ENCODE results near the gene GPN3. TPM values are rescaled to one million over a fixed set of nuclear protein-coding genes. Genes with fewer than 3 reads are reported as not detected.

GPN3 gene
- polyA plus RNA-seq, 1 donor from 2014 or later, result 23.8 TPM

GRCh38 chr12:110424237-110424636, 43.8 kb downstream of the GPN3 start:
- H3K27ac ChIP-seq (ENCODE audit: low read length), result no peak overlapping the region
- H3K27me3 ChIP-seq (ENCODE audit: insufficient read depth, low read depth, low read length), result no peaks in the 10 kb centered on the region
- H3K9me3 ChIP-seq (ENCODE audit: low read length), result no peaks in the 10 kb centered on the region
- H3F3A ChIP-seq (ENCODE audit: insufficient read depth, low read length, poor library complexity, severe bottlenecking), result no peaks in the 10 kb centered on the region
- H3K9me2 ChIP-seq (ENCODE audit: insufficient read depth, low read length), result no peaks in the 10 kb centered on the region
- no peaks in the 10 kb centered on the region for H3K36me3 ChIP-seq (ENCODE audit: insufficient read depth, low read length)
- TF ChIP-seq TAF1 (IDR thresholded peaks at IDR 0.05; ENCODE audit: low read depth), result no peak
- no peak for TF ChIP-seq RAD21 (conservative IDR thresholded peaks at IDR 0.05)
- no peak for TF ChIP-seq EZH2 (IDR thresholded peaks at IDR 0.05; ENCODE audit: borderline replicate concordance, insufficient read depth, low read length, poor library complexity, severe bottlenecking)
- TF ChIP-seq MXI1 (conservative IDR thresholded peaks at IDR 0.05; ENCODE audit: poor library complexity, severe bottlenecking), result no peak
- TF ChIP-seq REST (IDR thresholded peaks at IDR 0.05; ENCODE audit: borderline replicate concordance), result no peak
- no peak for TF ChIP-seq EP300 (conservative IDR thresholded peaks at IDR 0.05; ENCODE audit: poor library complexity, severe bottlenecking)
- TF ChIP-seq CTCF (IDR thresholded peaks at IDR 0.05; ENCODE audit: poor library complexity, severe bottlenecking), result no peak
- TF ChIP-seq POLR2AphosphoS5 (IDR thresholded peaks at IDR 0.05), result no peak
- no peak for TF ChIP-seq SMC3 (conservative IDR thresholded peaks at IDR 0.05; ENCODE audit: poor library complexity)
- H2AFZ ChIP-seq (ENCODE audit: low read depth, low read length), result no peak overlapping the region
- H3K79me2 ChIP-seq (replicated peaks; ENCODE audit: insufficient read depth, low read length), result no peaks in the 10 kb centered on the region
- H3K4me3 ChIP-seq (ENCODE audit: low read length), result no peak overlapping the region
- no peak overlapping the region for H3K9ac ChIP-seq (ENCODE audit: low read length)
- no peaks in the 10 kb centered on the region for H4K20me1 ChIP-seq (ENCODE audit: insufficient read depth)
- no peak overlapping the region for H3K4me2 ChIP-seq (ENCODE audit: low read length)

- Histone ChIP-seq H3K36me3 (ENCODE audit: insufficient read depth, low read length) (no peaks in the 10 kb centered on the region), H3F3A (ENCODE audit: insufficient read depth, low read length, poor library complexity, severe bottlenecking) (no peaks in the 10 kb centered on the region), H3K4me3 (ENCODE audit: low read length) (no peak overlapping the region), H3K79me2 (replicated peaks; ENCODE audit: insufficient read depth, low read length) (no peaks in the 10 kb centered on the region), H4K20me1 (ENCODE audit: insufficient read depth) (no peaks in the 10 kb centered on the region), H3K9ac (ENCODE audit: low read length) (no peak overlapping the region), H3K27me3 (ENCODE audit: insufficient read depth, low read depth, low read length) (no peaks in the 10 kb centered on the region), H3K27ac (ENCODE audit: low read length) (no peak overlapping the region), H3K4me2 (ENCODE audit: low read length) (no peak overlapping the region), H3K9me2 (ENCODE audit: insufficient read depth, low read length) (no peaks in the 10 kb centered on the region), H2AFZ (ENCODE audit: low read depth, low read length) (no peak overlapping the region), H3K9me3 (ENCODE audit: low read length) (no peaks in the 10 kb centered on the region)
- no peak for TF ChIP-seq RAD21 (conservative IDR thresholded peaks at IDR 0.05)
- TF ChIP-seq REST (IDR thresholded peaks at IDR 0.05; ENCODE audit: borderline replicate concordance), result no peak
- TF ChIP-seq SMC3 (conservative IDR thresholded peaks at IDR 0.05; ENCODE audit: poor library complexity), result no peak
- no peak for TF ChIP-seq TAF1 (IDR thresholded peaks at IDR 0.05; ENCODE audit: low read depth)
- no peak for TF ChIP-seq MXI1 (conservative IDR thresholded peaks at IDR 0.05; ENCODE audit: poor library complexity, severe bottlenecking)
- TF ChIP-seq EZH2 (IDR thresholded peaks at IDR 0.05; ENCODE audit: borderline replicate concordance, insufficient read depth, low read length, poor library complexity, severe bottlenecking), result no peak
- no peak for TF ChIP-seq EP300 (conservative IDR thresholded peaks at IDR 0.05; ENCODE audit: poor library complexity, severe bottlenecking)
- no peak for TF ChIP-seq POLR2AphosphoS5 (IDR thresholded peaks at IDR 0.05)
- TF ChIP-seq CTCF (IDR thresholded peaks at IDR 0.05; ENCODE audit: poor library complexity, severe bottlenecking), result no peak
Measured at GRCh38 chr12:110421701-110422100, 46.4 kb downstream of the GPN3 start.

All from neural cell (in vitro differentiated cells).